SU-DHL-6 (cell line): ENCODE results near the gene VEGFA.

Source experiments
- H2AFZ ChIP-seq: fragments of 200-600 bp; sonication (generic); 2 replicates; pipeline ENCODE4 v1.6.1; 2014; ENCODE audit warnings: low read depth, mild to moderate bottlenecking, moderate library complexity, mixed read lengths, antibody characterized with exemption, low read length; ENCODE audit not compliant: severe bottlenecking
- H3F3A ChIP-seq: fragments of 200-600 bp; shearing (Covaris generic); 2 replicates; pipeline ENCODE4 v1.6.0; 2016; ENCODE audit warnings: antibody characterized with exemption, mild to moderate bottlenecking; ENCODE audit not compliant: insufficient read depth
- H3K27ac ChIP-seq: fragments of 200-600 bp; sonication (generic); 2 replicates; pipeline ENCODE4 v1.5.1; 2016; ENCODE audit warnings: low read depth, mild to moderate bottlenecking, low read length, moderate library complexity, mixed read lengths
- H3K27me3 ChIP-seq: fragments of 200-600 bp; sonication (generic), shearing (Covaris generic); 2 replicates; pipeline ENCODE4 v1.6.0; 2014; ENCODE audit warnings: mild to moderate bottlenecking, low read length
- H3K36me3 ChIP-seq: fragments of 200-600 bp; sonication (generic); 2 replicates; pipeline ENCODE4 v1.6.1; 2014; ENCODE audit warnings: mild to moderate bottlenecking, low read length, mixed read lengths
- H3K4me2 ChIP-seq: fragments of 300-600, 200-600 bp; shearing (Covaris generic), sonication (generic); 2 replicates; pipeline ENCODE4 v1.6.0; 2014; ENCODE audit warnings: low read length, low read depth, mild to moderate bottlenecking; ENCODE audit not compliant: poor library complexity, severe bottlenecking
- H3K4me3 ChIP-seq: fragments of 200-600 bp; sonication (generic); 2 replicates; pipeline ENCODE4 v1.5.1; 2014; ENCODE audit warnings: antibody characterized with exemption, low read length, mild to moderate bottlenecking, mixed read lengths; ENCODE audit not compliant: insufficient read depth, poor library complexity, severe bottlenecking
- H3K79me2 ChIP-seq: fragments of 200-600 bp; sonication (generic); 2 replicates; pipeline ENCODE4 v1.6.1; 2014; ENCODE audit warnings: mild to moderate bottlenecking, low read length, moderate library complexity; ENCODE audit not compliant: insufficient read depth
- H3K9ac ChIP-seq: fragments of 200-600 bp; sonication (generic); 2 replicates; pipeline ENCODE4 v1.7.0; 2014; ENCODE audit warnings: mild to moderate bottlenecking, low read length
- H3K9me2 ChIP-seq: fragments of 200-600 bp; sonication (generic); replicated peaks from 2 replicates; pipeline ENCODE4 v1.6.1; 2014; ENCODE audit warnings: low read length; ENCODE audit not compliant: insufficient read depth
- H3K9me3 ChIP-seq: fragments of 200-600 bp; sonication (generic); 2 replicates; pipeline ENCODE4 v1.6.1; 2014; ENCODE audit warnings: low read length, mixed read lengths; ENCODE audit not compliant: insufficient read depth
- H4K20me1 ChIP-seq: fragments of 200-600 bp; sonication (generic); 2 replicates; pipeline ENCODE4 v1.6.1; 2014; ENCODE audit warnings: low read depth, mild to moderate bottlenecking, antibody characterized with exemption, low read length, moderate library complexity, mixed read lengths
- CTCF ChIP-seq: fragments of 200-600 bp; sonication (generic); IDR thresholded peaks from one replicate; pipeline ENCODE4 v1.5.1; 2017; ENCODE audit warnings: antibody characterized with exemption, mild to moderate bottlenecking, low read length, moderate library complexity; ENCODE audit not compliant: insufficient read depth, poor library complexity, severe bottlenecking
- EZH2phosphoT487 ChIP-seq: fragments of 200-600 bp; sonication (generic), shearing (Covaris generic); conservative IDR thresholded peaks from 2 replicates; pipeline ENCODE4 v1.6.1; 2018; ENCODE audit warnings: mild to moderate bottlenecking, antibody characterized with exemption, low read length, moderate library complexity, mixed read lengths

The VEGFA gene

DNA sequence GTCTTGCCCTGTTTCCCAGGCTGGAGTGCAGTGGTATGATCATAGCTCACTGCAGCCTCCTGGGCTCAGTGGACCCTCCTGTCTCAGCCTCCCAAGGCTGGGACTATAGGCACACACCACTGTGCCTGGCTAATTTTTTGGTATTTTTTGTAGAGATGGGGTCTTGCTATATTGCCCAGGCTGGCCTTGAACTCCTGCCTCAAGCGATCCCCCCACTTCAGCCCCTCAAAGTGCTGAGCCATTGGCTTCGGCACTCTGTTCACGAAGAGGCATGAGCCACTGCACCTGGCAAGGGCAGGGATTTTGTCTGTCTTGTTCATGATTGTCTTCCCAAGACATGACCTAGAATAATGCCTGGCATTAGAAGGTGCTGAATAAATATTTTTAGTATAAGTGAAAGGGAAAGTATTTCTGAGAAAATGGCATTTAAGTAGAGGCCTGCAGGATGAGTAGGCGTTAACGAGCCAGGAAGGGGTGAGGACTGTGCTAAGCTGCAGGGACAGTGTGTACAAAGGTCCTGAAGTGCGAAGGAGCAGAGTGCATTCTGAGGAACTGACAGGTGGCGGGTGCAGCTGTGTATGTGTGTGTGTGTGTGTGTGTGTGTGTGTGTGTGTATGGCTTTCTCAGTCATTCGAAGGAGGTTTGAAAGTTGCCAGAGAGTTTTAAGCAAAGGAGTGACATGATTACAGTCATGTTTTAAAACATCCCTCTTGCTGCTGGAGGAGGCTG lies 43.0 kb downstream of the VEGFA start:
- Histone ChIP-seq H3K9me3 (no peaks in the 10 kb centered on the region), H4K20me1 (no peaks in the 10 kb centered on the region), H3K27ac (no peak overlapping the region), H3F3A (no peaks in the 10 kb centered on the region), H3K9ac (no peak overlapping the region), H3K27me3 (no peaks in the 10 kb centered on the region), H3K79me2 (no peaks in the 10 kb centered on the region), H3K4me3 (no peak overlapping the region), H3K36me3 (no peaks in the 10 kb centered on the region), H3K9me2 (no peaks in the 10 kb centered on the region), H3K4me2 (no peak overlapping the region), H2AFZ (no peak overlapping the region)
- TF ChIP-seq EZH2phosphoT487 = no peak
- no peak for TF ChIP-seq CTCF

DNA sequence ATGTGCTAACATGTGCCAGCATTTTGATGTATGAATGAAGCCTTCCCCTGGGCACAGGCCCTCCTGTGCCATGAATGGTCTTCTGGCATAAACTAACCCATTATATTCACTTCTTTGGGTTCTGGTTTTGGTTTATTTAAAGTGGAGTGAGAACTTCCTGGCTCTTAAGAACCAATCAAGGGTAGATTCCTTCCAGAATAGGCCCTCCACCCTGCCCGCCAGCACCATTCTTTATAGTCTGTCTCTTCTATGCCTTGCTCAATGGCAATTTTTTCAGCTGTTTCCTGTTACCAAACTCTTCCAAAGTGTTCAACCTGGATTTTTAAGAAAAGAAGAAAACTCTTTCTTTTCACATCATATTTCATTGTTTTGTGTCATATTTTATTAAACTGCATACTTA lies 44.1 kb downstream of the VEGFA start:
- Histone ChIP-seq H3K4me3 (no peak overlapping the region), H3K9me3 (no peaks in the 10 kb centered on the region), H3K27ac (no peak overlapping the region), H4K20me1 (no peaks in the 10 kb centered on the region), H3K4me2 (no peak overlapping the region), H2AFZ (no peak overlapping the region), H3K9me2 (no peaks in the 10 kb centered on the region), H3K27me3 (no peaks in the 10 kb centered on the region), H3F3A (no peaks in the 10 kb centered on the region), H3K79me2 (no peaks in the 10 kb centered on the region), H3K36me3 (no peaks in the 10 kb centered on the region), H3K9ac (no peak overlapping the region)
- TF ChIP-seq CTCF (no peak), EZH2phosphoT487 (no peak)

GRCh38 chr6:43814865-43815264 lies 44.9 kb downstream of the VEGFA start:
- no peaks in the 10 kb centered on the region for H3F3A ChIP-seq
- TF ChIP-seq CTCF = no peak
- TF ChIP-seq EZH2phosphoT487 = no peak

More at GRCh38 chr6:43814865-43815264, 44.9 kb downstream of the VEGFA start:
- H3K9me3 ChIP-seq = no peaks in the 10 kb centered on the region
- no peaks in the 10 kb centered on the region for H3K36me3 ChIP-seq
- H3K4me3 ChIP-seq = no peak overlapping the region
- no peaks in the 10 kb centered on the region for H3K79me2 ChIP-seq
- H3K9me2 ChIP-seq = no peaks in the 10 kb centered on the region
- H2AFZ ChIP-seq = no peak overlapping the region
- H3K27ac ChIP-seq = no peak overlapping the region
- no peaks in the 10 kb centered on the region for H4K20me1 ChIP-seq
- no peak overlapping the region for H3K9ac ChIP-seq
- H3K4me2 ChIP-seq = no peak overlapping the region
- no peaks in the 10 kb centered on the region for H3K27me3 ChIP-seq
